NB4 (cell line): ENCODE measurements around the gene FAM53B.

Experiments used
- CTCF ChIP-seq: IDR thresholded peaks from one replicate; pipeline ENCODE4 v1.5.1; 2012; ENCODE audit warnings: low read depth, low read length
- POLR2A ChIP-seq: IDR thresholded peaks from 2 replicates; pipeline ENCODE4 v1.6.1; 2011; ENCODE audit warnings: mild to moderate bottlenecking; ENCODE audit not compliant: insufficient read length; ENCODE audit errors: extremely low read depth

- TF ChIP-seq CTCF (no peak), POLR2A (no peak)
These were observed 147.9 kb downstream of the FAM53B start for GRCh38 chr10:124596116-124596785.
